Mesothelial cell of epicardium (in vitro differentiated cells): Measurements from ENCODE around the gene VEPH1. TPM values are rescaled to one million over a fixed set of nuclear protein-coding genes. Genes with fewer than 3 reads are reported as not detected.

Experiments
- DNase-seq, 2 experiments: peaks; one replicate each; pipeline ENCODE4 v3.0.0; 2021; ENCODE audit warnings: low spot score in 2 of 2; ENCODE audit not compliant: unreplicated experiment in 2 of 2
- H3K27ac Mint-ChIP-seq: 2 replicates; pipeline ENCODE4 v1.8.0; 2021; ENCODE audit warnings: mixed read lengths
- H3K27me3 Mint-ChIP-seq: 2 replicates; pipeline ENCODE4 v1.8.0; 2021; ENCODE audit warnings: low read depth, mixed read lengths
- H3K36me3 Mint-ChIP-seq: 2 replicates; pipeline ENCODE4 v1.8.0; 2021; ENCODE audit warnings: mixed read lengths
- H3K4me1 Mint-ChIP-seq: 2 replicates; pipeline ENCODE4 v1.8.0; 2021; ENCODE audit warnings: mixed read lengths
- H3K4me3 Mint-ChIP-seq: 2 replicates; pipeline ENCODE4 v1.8.0; 2021; ENCODE audit warnings: mild to moderate bottlenecking, moderate library complexity, mixed read lengths
- H3K9me3 Mint-ChIP-seq: 2 replicates; pipeline ENCODE4 v1.8.0; 2021; ENCODE audit warnings: mixed read lengths
- total RNA-seq: library from RNA; stranded (reverse); gene quantifications from 3 replicates; pipeline ENCODE4 v1.2.1, GENCODE V29; 2021
- TF ChIP-seq, protein P1 (sequence below): fragments of 200-600 bp; sonication (generic); IDR thresholded peaks from one replicate; pipeline ENCODE4 v1.5.0; 2021; ENCODE audit warnings: antibody characterized with exemption; ENCODE audit not compliant: unreplicated experiment

The VEPH1 gene
- total RNA-seq, 1 donor from 2014 or later: 10.2 TPM

DNA sequence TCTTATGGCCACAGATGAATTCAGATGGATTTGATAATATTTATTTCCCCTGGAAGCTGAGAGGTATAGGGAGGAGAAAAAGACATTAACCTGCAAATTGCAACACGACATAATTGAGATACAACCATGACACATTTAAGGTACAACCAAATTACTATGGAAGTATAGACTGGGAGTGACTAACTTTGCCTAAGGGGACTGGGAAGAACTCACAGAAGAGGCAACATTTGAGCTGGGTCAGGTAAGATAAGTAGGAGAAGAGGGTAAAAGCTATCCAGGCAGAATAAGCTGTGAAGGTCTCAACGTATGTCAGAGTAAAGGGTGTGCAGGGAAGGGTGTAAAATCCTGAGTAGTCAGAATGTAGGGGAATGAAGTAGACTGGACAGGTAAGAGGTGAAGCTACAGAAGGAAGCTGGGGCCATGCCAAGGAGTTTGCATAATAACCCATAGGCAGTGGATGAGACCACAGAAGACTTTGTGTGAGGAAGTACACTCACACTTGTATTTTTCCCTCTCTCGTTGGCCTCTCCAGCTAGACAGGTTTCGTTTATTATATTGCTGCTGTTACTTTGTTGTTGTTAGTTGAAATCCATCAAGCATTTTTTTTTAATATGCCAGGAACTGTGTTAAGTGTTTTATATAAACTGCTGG, 94.6 kb downstream of the VEPH1 start:
- no peak overlapping the region for H3K4me3 Mint-ChIP-seq
- H3K27ac Mint-ChIP-seq: no peak overlapping the region
- no peak for DNase-seq
- H3K9me3 Mint-ChIP-seq: peaks cover 9% of the 10 kb centered on the region
- TF ChIP-seq, protein P1, sequence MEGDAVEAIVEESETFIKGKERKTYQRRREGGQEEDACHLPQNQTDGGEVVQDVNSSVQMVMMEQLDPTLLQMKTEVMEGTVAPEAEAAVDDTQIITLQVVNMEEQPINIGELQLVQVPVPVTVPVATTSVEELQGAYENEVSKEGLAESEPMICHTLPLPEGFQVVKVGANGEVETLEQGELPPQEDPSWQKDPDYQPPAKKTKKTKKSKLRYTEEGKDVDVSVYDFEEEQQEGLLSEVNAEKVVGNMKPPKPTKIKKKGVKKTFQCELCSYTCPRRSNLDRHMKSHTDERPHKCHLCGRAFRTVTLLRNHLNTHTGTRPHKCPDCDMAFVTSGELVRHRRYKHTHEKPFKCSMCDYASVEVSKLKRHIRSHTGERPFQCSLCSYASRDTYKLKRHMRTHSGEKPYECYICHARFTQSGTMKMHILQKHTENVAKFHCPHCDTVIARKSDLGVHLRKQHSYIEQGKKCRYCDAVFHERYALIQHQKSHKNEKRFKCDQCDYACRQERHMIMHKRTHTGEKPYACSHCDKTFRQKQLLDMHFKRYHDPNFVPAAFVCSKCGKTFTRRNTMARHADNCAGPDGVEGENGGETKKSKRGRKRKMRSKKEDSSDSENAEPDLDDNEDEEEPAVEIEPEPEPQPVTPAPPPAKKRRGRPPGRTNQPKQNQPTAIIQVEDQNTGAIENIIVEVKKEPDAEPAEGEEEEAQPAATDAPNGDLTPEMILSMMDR: no peak
- peaks cover 4% of the 10 kb centered on the region for H3K36me3 Mint-ChIP-seq
- H3K27me3 Mint-ChIP-seq: peaks cover 1% of the 10 kb centered on the region
- peaks cover 3% of the 10 kb centered on the region for H3K4me1 Mint-ChIP-seq

DNA sequence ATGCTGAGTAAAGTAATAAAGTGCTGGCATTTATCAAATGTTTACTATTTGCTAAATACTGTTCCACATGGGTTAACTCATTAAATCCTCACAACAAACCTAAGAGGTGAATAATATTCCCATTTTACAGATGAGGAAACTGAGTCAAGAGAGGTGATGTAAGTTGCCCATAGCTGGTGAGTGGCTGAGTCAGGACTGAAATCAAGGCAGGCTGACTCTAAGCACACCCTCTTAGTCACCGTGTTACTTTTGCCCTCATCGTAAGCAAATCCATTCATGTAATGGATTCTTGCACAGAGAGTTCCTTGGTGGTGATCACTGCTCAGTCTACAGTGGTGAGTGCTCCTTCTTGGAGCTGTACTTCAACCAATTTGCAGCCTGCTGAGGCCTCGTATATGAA, 95.4 kb downstream of the VEPH1 start:
- H3K27ac Mint-ChIP-seq: no peak overlapping the region
- no peak overlapping the region for H3K4me3 Mint-ChIP-seq
- H3K36me3 Mint-ChIP-seq: peaks cover 4% of the 10 kb centered on the region
- H3K9me3 Mint-ChIP-seq: peaks cover 9% of the 10 kb centered on the region
- no peak for DNase-seq
- TF ChIP-seq, protein P1: no peak
- peaks cover 4% of the 10 kb centered on the region for H3K4me1 Mint-ChIP-seq
- peaks cover 1% of the 10 kb centered on the region for H3K27me3 Mint-ChIP-seq

DNA sequence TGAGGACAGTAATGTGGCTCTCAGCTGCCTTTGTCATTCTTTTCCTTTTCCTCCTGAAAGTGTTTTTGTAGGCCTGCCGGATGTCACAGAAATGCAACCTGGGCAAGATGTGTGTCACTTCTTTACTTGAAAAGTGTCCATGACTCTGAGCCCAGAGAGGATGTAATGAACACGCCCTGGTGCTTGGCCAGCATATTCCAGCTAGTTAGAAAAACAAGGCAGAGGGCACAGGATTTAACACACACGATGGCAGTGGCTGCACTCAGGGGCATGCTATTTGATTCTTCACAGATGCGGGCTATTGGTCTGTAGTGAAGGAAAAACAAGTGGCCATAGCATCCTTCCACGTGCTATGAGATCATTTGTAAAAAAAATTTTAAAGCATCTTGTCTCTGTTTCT, 96.8 kb downstream of the VEPH1 start:
- no peak for DNase-seq
- Mint-ChIP-seq H3K4me3 (no peak overlapping the region), H3K36me3 (no peaks in the 10 kb centered on the region), H3K27me3 (peaks cover 4% of the 10 kb centered on the region), H3K4me1 (peaks cover 11% of the 10 kb centered on the region), H3K9me3 (peaks cover 4% of the 10 kb centered on the region), H3K27ac (no peak overlapping the region)
- TF ChIP-seq, protein P1: no peak

DNA sequence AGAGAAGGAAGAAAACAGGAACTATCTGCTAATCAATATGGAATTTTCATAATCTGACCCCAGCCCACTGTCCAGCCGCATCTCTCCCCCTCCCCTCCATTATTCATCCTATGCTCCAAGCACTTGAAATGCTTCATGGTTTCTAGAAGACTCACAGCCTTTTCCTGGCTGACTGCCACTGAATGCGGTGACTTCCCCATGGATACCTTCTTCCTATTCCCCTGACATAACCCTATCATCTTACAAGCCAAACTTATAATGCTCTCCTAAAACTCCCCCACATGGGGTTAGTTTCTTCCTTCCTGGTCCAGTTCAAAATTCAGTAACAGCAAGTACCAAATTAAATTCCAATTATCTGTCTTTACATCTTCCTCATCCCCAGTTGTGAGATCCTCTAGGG, 97.8 kb downstream of the VEPH1 start:
- Mint-ChIP-seq H3K36me3 (no peaks in the 10 kb centered on the region), H3K27me3 (peaks cover 4% of the 10 kb centered on the region), H3K4me3 (no peak overlapping the region), H3K27ac (no peak overlapping the region), H3K9me3 (no peaks in the 10 kb centered on the region), H3K4me1 (peaks cover 12% of the 10 kb centered on the region)
- no peak for DNase-seq
- TF ChIP-seq, protein P1: no peak

DNA sequence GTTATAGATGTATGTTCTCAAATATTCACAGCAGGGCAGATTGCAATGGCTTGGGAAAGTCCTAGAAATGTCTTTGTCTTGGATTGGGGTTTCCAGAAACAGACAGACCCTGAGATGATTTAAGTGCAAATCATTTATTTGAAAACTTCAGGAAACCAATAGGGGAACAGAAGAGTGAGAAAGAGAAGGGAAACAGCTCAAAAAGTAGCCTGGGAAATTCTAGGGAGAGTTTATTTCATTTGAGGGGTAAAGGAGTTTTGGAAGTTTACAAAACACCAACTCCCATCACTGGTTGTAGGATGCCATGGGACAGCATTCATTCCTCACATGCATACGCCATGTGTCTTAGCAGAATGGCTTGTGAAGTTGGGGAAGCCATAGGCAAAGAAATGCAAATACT, 98.8 kb downstream of the VEPH1 start:
- TF ChIP-seq, protein P1: no peak
- Mint-ChIP-seq H3K4me1 (peaks cover 12% of the 10 kb centered on the region), H3K4me3 (no peak overlapping the region), H3K36me3 (no peaks in the 10 kb centered on the region), H3K27me3 (peaks cover 4% of the 10 kb centered on the region), H3K27ac (no peak overlapping the region), H3K9me3 (no peaks in the 10 kb centered on the region)
- DNase-seq: no peak
